ENCODE results near the gene RPS6KA3.

The RPS6KA3 gene

DNA sequence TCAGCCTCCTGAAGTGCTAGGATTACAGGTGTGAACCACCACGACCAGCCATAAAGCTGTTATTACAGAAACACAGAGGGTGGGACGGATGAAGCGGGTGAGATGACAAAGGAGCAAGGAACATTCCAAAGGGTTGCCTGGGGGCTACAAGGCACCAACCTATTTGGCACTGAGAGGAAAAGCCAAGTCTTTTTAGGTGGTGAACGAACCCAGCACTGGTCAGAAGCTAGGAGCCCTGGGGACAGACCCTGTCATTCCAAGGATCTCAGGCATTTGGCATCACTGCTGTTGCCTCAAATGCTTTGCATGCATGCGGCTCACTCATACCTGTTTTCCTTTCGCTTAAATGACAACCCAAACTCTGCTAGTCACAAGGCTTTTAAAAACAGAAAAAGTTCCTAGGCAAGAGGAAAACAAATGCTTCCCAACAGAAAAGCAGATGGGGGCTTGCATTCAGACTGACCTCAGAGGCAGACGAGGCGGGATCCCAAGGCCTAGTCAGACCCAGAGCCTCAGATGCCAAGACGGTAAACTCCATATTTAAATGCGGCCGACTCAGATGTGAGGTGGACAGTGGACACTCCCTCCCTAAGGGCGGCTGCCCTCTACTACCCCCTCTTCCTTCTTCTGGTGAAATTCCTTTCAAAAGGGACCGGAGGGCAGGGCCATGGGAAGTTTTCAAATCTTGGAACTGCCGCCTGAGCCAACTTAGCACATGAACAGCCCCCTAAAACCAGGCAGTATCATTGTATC lies 154.5 kb downstream of the RPS6KA3 start:
- no peak overlapping the region for H3K9ac ChIP-seq (ENCODE audit: low read length)

DNA sequence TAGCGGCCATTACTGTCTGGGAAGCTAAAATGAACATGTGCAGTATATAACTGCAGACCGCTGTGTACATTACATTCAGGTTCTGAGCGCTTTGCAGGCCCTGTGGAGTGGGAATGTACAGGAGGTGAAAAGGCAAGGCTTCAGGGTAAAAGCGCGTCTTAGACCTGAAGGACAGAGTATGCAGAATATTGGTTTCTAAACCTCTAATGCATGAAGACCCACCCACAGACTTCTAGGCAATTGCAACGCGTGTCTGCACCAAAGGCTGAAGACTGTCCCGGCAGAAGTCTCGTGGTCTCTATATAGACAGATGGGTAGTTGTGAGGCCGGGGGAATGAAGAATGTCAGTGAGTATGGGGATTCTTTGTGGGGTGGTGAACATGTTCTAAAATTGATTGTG lies 155.4 kb downstream of the RPS6KA3 start:
- no peaks in the 10 kb centered on the region for H3K79me2 ChIP-seq (ENCODE audit: low read length)
- no peak overlapping the region for H2AFZ ChIP-seq (ENCODE audit: low read depth, low read length)
- H4K20me1 ChIP-seq (ENCODE audit: insufficient read depth, low read length): no peaks in the 10 kb centered on the region
- H3K9ac ChIP-seq (ENCODE audit: low read length): no peak overlapping the region
- H3K4me3 ChIP-seq (ENCODE audit: low read length): no peak overlapping the region
- TF ChIP-seq EZH2phosphoT487 (IDR thresholded peaks at IDR 0.05; ENCODE audit: low read depth): no peak
- TF ChIP-seq, protein P1, sequence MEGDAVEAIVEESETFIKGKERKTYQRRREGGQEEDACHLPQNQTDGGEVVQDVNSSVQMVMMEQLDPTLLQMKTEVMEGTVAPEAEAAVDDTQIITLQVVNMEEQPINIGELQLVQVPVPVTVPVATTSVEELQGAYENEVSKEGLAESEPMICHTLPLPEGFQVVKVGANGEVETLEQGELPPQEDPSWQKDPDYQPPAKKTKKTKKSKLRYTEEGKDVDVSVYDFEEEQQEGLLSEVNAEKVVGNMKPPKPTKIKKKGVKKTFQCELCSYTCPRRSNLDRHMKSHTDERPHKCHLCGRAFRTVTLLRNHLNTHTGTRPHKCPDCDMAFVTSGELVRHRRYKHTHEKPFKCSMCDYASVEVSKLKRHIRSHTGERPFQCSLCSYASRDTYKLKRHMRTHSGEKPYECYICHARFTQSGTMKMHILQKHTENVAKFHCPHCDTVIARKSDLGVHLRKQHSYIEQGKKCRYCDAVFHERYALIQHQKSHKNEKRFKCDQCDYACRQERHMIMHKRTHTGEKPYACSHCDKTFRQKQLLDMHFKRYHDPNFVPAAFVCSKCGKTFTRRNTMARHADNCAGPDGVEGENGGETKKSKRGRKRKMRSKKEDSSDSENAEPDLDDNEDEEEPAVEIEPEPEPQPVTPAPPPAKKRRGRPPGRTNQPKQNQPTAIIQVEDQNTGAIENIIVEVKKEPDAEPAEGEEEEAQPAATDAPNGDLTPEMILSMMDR (IDR thresholded peaks at IDR 0.05; ENCODE audit: low read depth, low read length): no peak
- H3K9me3 ChIP-seq (ENCODE audit: insufficient read depth, low read length): no peaks in the 10 kb centered on the region
- no peak overlapping the region for H3K4me2 ChIP-seq (ENCODE audit: low read length)
- H3K27ac ChIP-seq (ENCODE audit: low read length): no peak overlapping the region
- no peaks in the 10 kb centered on the region for H3K4me1 ChIP-seq (ENCODE audit: low read length)
- no peaks in the 10 kb centered on the region for H3K36me3 ChIP-seq (replicated peaks; ENCODE audit: low read depth, low read length)
- no peaks in the 10 kb centered on the region for H3K27me3 ChIP-seq (ENCODE audit: low read depth, low read length)

More for the DNA sequence above, 154.5 kb downstream of the RPS6KA3 start:
- Histone ChIP-seq H3K9me3 (ENCODE audit: insufficient read depth, low read length) (no peaks in the 10 kb centered on the region), H3K27me3 (ENCODE audit: low read depth, low read length) (no peaks in the 10 kb centered on the region), H3K4me1 (ENCODE audit: low read length) (no peaks in the 10 kb centered on the region), H3K27ac (ENCODE audit: low read length) (no peak overlapping the region), H3K36me3 (replicated peaks; ENCODE audit: low read depth, low read length) (no peaks in the 10 kb centered on the region), H4K20me1 (ENCODE audit: insufficient read depth, low read length) (no peaks in the 10 kb centered on the region), H3K4me3 (ENCODE audit: low read length) (no peak overlapping the region), H3K4me2 (ENCODE audit: low read length) (no peak overlapping the region), H3K79me2 (ENCODE audit: low read length) (no peaks in the 10 kb centered on the region), H2AFZ (ENCODE audit: low read depth, low read length) (no peak overlapping the region)
- TF ChIP-seq EZH2phosphoT487 (IDR thresholded peaks at IDR 0.05; ENCODE audit: low read depth): no peak
- TF ChIP-seq, protein P1 (IDR thresholded peaks at IDR 0.05; ENCODE audit: low read depth, low read length): no peak

DNA sequence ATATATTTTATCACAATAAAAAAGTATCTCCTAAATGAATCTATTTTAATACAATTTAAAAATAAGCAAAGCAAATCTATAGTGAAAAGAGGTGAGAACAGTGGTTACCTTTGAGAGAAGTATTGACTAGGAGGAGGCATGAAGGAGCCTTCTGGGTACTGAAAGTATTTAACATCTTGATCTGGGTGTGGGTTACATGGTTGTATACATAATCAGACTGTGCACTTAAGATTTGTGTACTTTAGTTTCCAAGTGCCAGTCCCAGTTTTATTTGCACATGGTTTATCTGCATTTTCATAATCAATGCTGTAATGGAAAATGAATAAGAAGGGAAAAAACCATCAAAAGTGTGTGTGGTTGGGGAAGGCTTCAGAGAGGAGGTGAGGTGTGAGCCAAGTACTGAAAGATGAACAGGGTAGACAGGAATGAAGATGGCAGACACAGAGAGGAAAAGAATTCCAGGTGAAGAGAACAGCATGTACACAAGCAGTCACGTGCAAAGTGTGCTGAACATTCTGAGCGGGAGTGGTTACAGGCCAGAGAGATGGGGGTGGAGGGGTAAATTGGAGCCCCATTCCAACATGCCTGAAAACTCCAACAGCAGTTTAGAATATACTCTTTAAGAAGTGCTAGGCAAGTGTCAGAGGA lies 164.7 kb downstream of the RPS6KA3 start:
- Histone ChIP-seq H3K9ac (ENCODE audit: low read length) (no peak overlapping the region), H3K27me3 (ENCODE audit: low read depth, low read length) (no peaks in the 10 kb centered on the region), H3K79me2 (ENCODE audit: low read length) (no peaks in the 10 kb centered on the region), H2AFZ (ENCODE audit: low read depth, low read length) (no peak overlapping the region), H3K36me3 (replicated peaks; ENCODE audit: low read depth, low read length) (no peaks in the 10 kb centered on the region), H4K20me1 (ENCODE audit: insufficient read depth, low read length) (no peaks in the 10 kb centered on the region), H3K4me2 (ENCODE audit: low read length) (no peak overlapping the region), H3K4me3 (ENCODE audit: low read length) (no peak overlapping the region), H3K4me1 (ENCODE audit: low read length) (no peaks in the 10 kb centered on the region), H3K27ac (ENCODE audit: low read length) (no peak overlapping the region), H3K9me3 (ENCODE audit: insufficient read depth, low read length) (no peaks in the 10 kb centered on the region)
- no peak for TF ChIP-seq EZH2phosphoT487 (IDR thresholded peaks at IDR 0.05; ENCODE audit: low read depth)
- TF ChIP-seq, protein P1 (IDR thresholded peaks at IDR 0.05; ENCODE audit: low read depth, low read length): no peak

All from OCI-LY3 (cell line).